K562 (cell line): Measurements from ENCODE around the gene DCTN1. TPM values are rescaled to one million over a fixed set of nuclear protein-coding genes. Genes with fewer than 3 reads are reported as not detected.

Experiments
- ATAC-seq: fragments of 200-7000 bp; cut with Tn5 transposase; 3 replicates; pipeline ENCODE4 v1.9.1; 2020; ENCODE audit warnings: moderate library complexity
- BruUV-seq: library from RNA; stranded (reverse); fragments of 400-500 nt; replicated peaks from 2 replicates; lab custom pipeline; 2021; lab: Mats Ljungman, UMichigan
- CTCF ChIA-PET: fragments of 300-600 bp; formaldehyde crosslinking; extraction: SDS; loops from one replicate; lab custom pipeline; 2021; ENCODE audit warnings: low intra/inter-chr PET ratio; lab: Yijun Ruan, JAX
- POLR2A ChIA-PET: fragments of 300-600, 350-650 bp; sonication (Branson Sonifier 250); formaldehyde crosslinking; extraction: SDS; loops from one replicate; lab custom pipeline; 2021; ENCODE audit warnings: antibody characterized with exemption, inconsistent platforms; lab: Yijun Ruan, JAX
- DNase-seq, 4 experiments: peaks; one replicate each; pipeline versions ENCODE4 v3.0.0 to v3.0.0-alpha.2; 2011 to 2018; ENCODE audit warnings: low spot score in 3 of 4, mixed read lengths in 3 of 4; ENCODE audit errors: extremely low read depth in 1 of 4
- FAIRE-seq: peaks from 2 replicates; lab custom pipeline; 2011; peaks lifted over from hg19 to GRCh38; lab: Jason Lieb, UNC
- H2AFZ ChIP-seq: 2 replicates; pipeline ENCODE4 v1.6.0; 2011; ENCODE audit warnings: low read depth, low read length, control low read depth, inconsistent platforms
- H3K27ac ChIP-seq: fragments of 200-600 bp; 3 replicates; pipeline ENCODE4 v1.8.0; 2011; ENCODE audit warnings: low read depth, mild to moderate bottlenecking, control low read depth, inconsistent platforms, low read length, moderate library complexity, mixed read lengths; ENCODE audit errors: extremely low read depth
- H3K27me3 ChIP-seq, 2 experiments: fragments of 300-600 bp in 1 of 2; 2 replicates in 1 of 2; 3 replicates in 1 of 2; pipeline versions ENCODE4 v1.6.0 to v1.8.0; 2011; ENCODE audit warnings: inconsistent platforms in 2 of 2, low read length in 2 of 2, mild to moderate bottlenecking in 1 of 2, mixed read lengths in 1 of 2, moderate library complexity in 1 of 2; ENCODE audit not compliant: control insufficient read depth in 2 of 2, insufficient read depth in 2 of 2
- H3K36me3 ChIP-seq: fragments of 300-600 bp; 3 replicates; pipeline ENCODE4 v1.8.0; 2011; ENCODE audit warnings: mild to moderate bottlenecking, low read length, inconsistent platforms; ENCODE audit not compliant: control insufficient read depth, insufficient read depth
- H3K4me1 ChIP-seq, 2 experiments: fragments of 200-600 bp in 1 of 2; replicated peaks in 1 of 2; 2 replicates in 1 of 2; 3 replicates in 1 of 2; pipeline versions ENCODE4 v1.5.1 to v1.8.0; 2011; ENCODE audit warnings: inconsistent platforms in 2 of 2, low read length in 2 of 2, mild to moderate bottlenecking in 1 of 2, mixed read lengths in 1 of 2, moderate library complexity in 1 of 2; ENCODE audit not compliant: control insufficient read depth in 2 of 2, insufficient read depth in 2 of 2
- H3K4me2 ChIP-seq: 2 replicates; pipeline ENCODE4 v1.6.1; 2011; ENCODE audit warnings: low read length, control low read depth, inconsistent platforms, mixed read lengths; ENCODE audit not compliant: insufficient read depth
- H3K4me3 ChIP-seq: fragments of 200-600 bp; sonication (generic), shearing (Covaris generic); 2 replicates; pipeline ENCODE4 v1.5.1; 2016; ENCODE audit warnings: control low read depth, inconsistent platforms
- H3K79me2 ChIP-seq: fragments of 200-600 bp; 3 replicates; pipeline ENCODE4 v1.8.0; 2011; ENCODE audit warnings: low read length, inconsistent platforms; ENCODE audit not compliant: control insufficient read depth, insufficient read depth
- H3K9ac ChIP-seq, 2 experiments: 2 replicates each; pipeline versions ENCODE4 v1.6.0 to v1.6.1; 2011; ENCODE audit warnings: low read depth in 2 of 2, low read length in 2 of 2, control low read depth in 1 of 2, inconsistent platforms in 1 of 2, mild to moderate bottlenecking in 1 of 2, mixed read lengths in 1 of 2; ENCODE audit not compliant: insufficient read depth in 1 of 2
- H3K9me1 ChIP-seq: one replicate; pipeline ENCODE4 v1.6.0; 2011; ENCODE audit warnings: inconsistent platforms, mild to moderate bottlenecking, low read length, moderate library complexity; ENCODE audit not compliant: control insufficient read depth, insufficient read depth
- H3K9me3 ChIP-seq: replicated peaks from 2 replicates; pipeline ENCODE4 v1.5.1; 2011; ENCODE audit warnings: low read depth, low read length, inconsistent platforms; ENCODE audit not compliant: control insufficient read depth, insufficient read depth
- H4K20me1 ChIP-seq: replicated peaks from 2 replicates; pipeline ENCODE4 v1.6.1; 2011; ENCODE audit warnings: low read length, inconsistent platforms, mixed read lengths; ENCODE audit not compliant: control insufficient read depth, insufficient read depth
- CAMTA2 ChIP-seq: fragments of 250-450 bp; sonication (Bioruptor Pico); conservative IDR thresholded peaks from 2 replicates; pipeline ENCODE4 v1.5.1; 2022
- EHMT2 ChIP-seq: fragments of 450-650 bp; IDR thresholded peaks from 2 replicates; pipeline ENCODE4 v1.6.1; 2018; ENCODE audit warnings: antibody characterized with exemption
- IRF2 ChIP-seq: sonication (generic); formaldehyde crosslinking; IDR thresholded peaks from 2 replicates; pipeline ENCODE4 v1.8.1; 2022; ENCODE audit warnings: mild to moderate bottlenecking, missing genetic modification reagents
- POLR2AphosphoS5 ChIP-seq: IDR thresholded peaks from 2 replicates; pipeline ENCODE4 v1.6.1; 2011; ENCODE audit warnings: mild to moderate bottlenecking, low read depth, low read length, moderate library complexity; ENCODE audit not compliant: control insufficient read depth, insufficient read depth
- RB1 ChIP-seq: fragments of 450-650 bp; IDR thresholded peaks from 2 replicates; pipeline ENCODE4 v1.6.1; 2017; ENCODE audit warnings: low read depth, mild to moderate bottlenecking
- ZMIZ1 ChIP-seq, 2 experiments: fragments of 150-350 bp in 1 of 2; IDR thresholded peaks; 2 replicates each; pipeline ENCODE4 v1.6.1; 2012 to 2016; ENCODE audit warnings: low read depth in 2 of 2, low read length in 2 of 2, mild to moderate bottlenecking in 1 of 2, moderate library complexity in 1 of 2
- ZNF217 ChIP-seq: sonication (generic); formaldehyde crosslinking; IDR thresholded peaks from 2 replicates; pipeline ENCODE4 v1.8.0; 2022; ENCODE audit warnings: mild to moderate bottlenecking, missing genetic modification reagents
- ZNF764 ChIP-seq: fragments of 250-450 bp; sonication (Bioruptor Pico); IDR thresholded peaks from 2 replicates; pipeline ENCODE4 v1.4.0; 2020; ENCODE audit warnings: low read depth, mild to moderate bottlenecking, moderate library complexity
- ZNF780A ChIP-seq: fragments of 250-450 bp; sonication (Bioruptor Pico); IDR thresholded peaks from 2 replicates; pipeline ENCODE4 v1.5.0; 2021; ENCODE audit warnings: mild to moderate bottlenecking
- WGBS: fragments of 100-300 bp; shearing (Covaris generic); methylation state at CpG from one replicate; pipeline ENCODE4 v1.1.6; 2016; ENCODE audit warnings: low coverage, mixed read lengths; ENCODE audit not compliant: insufficient coverage; ENCODE audit errors: missing lambda C conversion rate; 5-methylcytosine and 5-hydroxymethylcytosine counted together
- in situ Hi-C: fragments of 300-500 bp; cut with MboI; formaldehyde crosslinking; loops from 4 replicates; pipeline ENCODE4 v1.15.0; 2018; ENCODE audit warnings: inconsistent platforms, mixed read lengths
- intact Hi-C: fragments of 100-400 bp; cut with micrococcal nuclease; formaldehyde crosslinking; loops from 2 replicates; pipeline ENCODE4 v1.14.2; 2022
- polyA plus RNA-seq, 8 experiments: library from polyadenylated mRNA; depleted of rRNA in 4 of 8; stranded (reverse) in 5 of 8; unstranded in 3 of 8; fragments of >200 nt; fragmentation: Nextera tagmentation in 2 of 8; fragmentation: Illumina TruSeq in 1 of 8; extraction: Ambion mirVana in 2 of 8; extraction: Trizol in 1 of 8; gene quantifications; 2 replicates each; pipeline versions ENCODE4 v1.2.1 to v1.2.3, GENCODE V29; 2011 to 2014; ENCODE audit warnings: inconsistent platforms in 1 of 8, missing spikeins in 1 of 8
- total RNA-seq, 7 experiments: library from RNA; depleted of rRNA in 6 of 7; stranded (reverse); fragments of >200 nt in 6 of 7; fragmentation: Illumina TruSeq in 2 of 7; extraction: Trizol in 2 of 7; gene quantifications; 2 replicates each; pipeline versions ENCODE4 v1.2.1 to v1.2.3, GENCODE V29; 2011 to 2021; ENCODE audit warnings: low replicate concordance in 1 of 7
- TF ChIP-seq, protein P1 (sequence below), 2 experiments: fragments of 450-650 bp; IDR thresholded peaks; 2 replicates each; pipeline ENCODE4 v1.6.1; 2018; ENCODE audit warnings: mild to moderate bottlenecking in 2 of 2, low read depth in 1 of 2; ENCODE audit not compliant: partially characterized antibody in 2 of 2
- TF ChIP-seq, protein P2 (sequence below): fragments of 450-650 bp; formaldehyde crosslinking; IDR thresholded peaks from 2 replicates; pipeline ENCODE4 v1.4.0; 2022; ENCODE audit warnings: mild to moderate bottlenecking, moderate library complexity

DCTN1 gene
- total and polyA plus RNA-seq, 9 of the 15 experiments (the other 6 are each of a cell fraction or from before 2014, with no cell fraction given): 23.9 to 71.7 (median 45.0) TPM

DNA sequence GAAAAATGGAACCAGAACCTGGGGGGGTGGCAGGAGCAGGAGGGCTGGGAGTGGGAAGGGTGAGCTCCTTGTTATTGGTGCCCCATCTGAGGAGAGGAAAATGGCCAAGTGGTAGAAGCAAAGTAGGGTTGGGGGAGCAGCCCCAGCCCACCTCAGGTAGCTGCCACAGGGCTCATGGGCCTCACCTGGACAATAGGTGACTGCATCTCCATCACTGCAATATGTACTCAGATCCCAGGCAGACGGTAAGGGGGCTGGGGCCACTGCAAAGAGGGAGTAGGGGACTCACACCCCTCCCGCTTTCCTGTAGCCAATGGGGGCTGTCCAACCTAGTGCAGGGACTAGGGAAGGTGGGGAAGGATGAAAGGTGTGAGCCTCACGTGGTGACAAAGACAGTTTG lies 37.1 kb upstream of the DCTN1 start:
- POLR2A ChIA-PET: no interaction called here
- no peaks in the 10 kb centered on the region for H3K79me2 ChIP-seq
- no peak overlapping the region for H3K4me2 ChIP-seq
- peaks cover 4 to 28% of the 10 kb centered on the region in 2 experiments; a peak in 4 of 5 replicates for H3K27me3 ChIP-seq
- no peak overlapping the region for H3K4me3 ChIP-seq
- in situ Hi-C loops (no loop called here), intact Hi-C loops (no loop called here)
- H4K20me1 ChIP-seq: no peaks in the 10 kb centered on the region
- H3K4me1 ChIP-seq: peaks cover 5 to 42% of the 10 kb centered on the region in 2 experiments; a peak in 4 of 5 replicates
- H3K9ac ChIP-seq: no peak overlapping the region
- no TSS peak for BruUV-seq
- CTCF ChIA-PET: no interaction called here
- H2AFZ ChIP-seq: no peak overlapping the region
- no peak overlapping the region for H3K27ac ChIP-seq
- DNase-seq (no peak), FAIRE-seq (no peak), ATAC-seq (no peak)
- H3K9me1 ChIP-seq: no peaks in the 10 kb centered on the region
- 11% methylated on average over 3 of the region's 3 CpGs for WGBS
- TF ChIP-seq ZNF217 (CRISPR knock-in tag) (no peak), ZNF780A (CRISPR knock-in tag) (no peak), EHMT2 (no peak), ZNF764 (CRISPR knock-in tag) (no peak), ZMIZ1 (IDR thresholded peaks at IDR 0.05; ENCODE audit: low read depth in 2 of 2, low read length in 2 of 2) (no peak), IRF2 (CRISPR knock-in tag) (no peak), POLR2AphosphoS5 (no peak), CAMTA2 (no peak), RB1 (no peak)
- TF ChIP-seq, protein P1, sequence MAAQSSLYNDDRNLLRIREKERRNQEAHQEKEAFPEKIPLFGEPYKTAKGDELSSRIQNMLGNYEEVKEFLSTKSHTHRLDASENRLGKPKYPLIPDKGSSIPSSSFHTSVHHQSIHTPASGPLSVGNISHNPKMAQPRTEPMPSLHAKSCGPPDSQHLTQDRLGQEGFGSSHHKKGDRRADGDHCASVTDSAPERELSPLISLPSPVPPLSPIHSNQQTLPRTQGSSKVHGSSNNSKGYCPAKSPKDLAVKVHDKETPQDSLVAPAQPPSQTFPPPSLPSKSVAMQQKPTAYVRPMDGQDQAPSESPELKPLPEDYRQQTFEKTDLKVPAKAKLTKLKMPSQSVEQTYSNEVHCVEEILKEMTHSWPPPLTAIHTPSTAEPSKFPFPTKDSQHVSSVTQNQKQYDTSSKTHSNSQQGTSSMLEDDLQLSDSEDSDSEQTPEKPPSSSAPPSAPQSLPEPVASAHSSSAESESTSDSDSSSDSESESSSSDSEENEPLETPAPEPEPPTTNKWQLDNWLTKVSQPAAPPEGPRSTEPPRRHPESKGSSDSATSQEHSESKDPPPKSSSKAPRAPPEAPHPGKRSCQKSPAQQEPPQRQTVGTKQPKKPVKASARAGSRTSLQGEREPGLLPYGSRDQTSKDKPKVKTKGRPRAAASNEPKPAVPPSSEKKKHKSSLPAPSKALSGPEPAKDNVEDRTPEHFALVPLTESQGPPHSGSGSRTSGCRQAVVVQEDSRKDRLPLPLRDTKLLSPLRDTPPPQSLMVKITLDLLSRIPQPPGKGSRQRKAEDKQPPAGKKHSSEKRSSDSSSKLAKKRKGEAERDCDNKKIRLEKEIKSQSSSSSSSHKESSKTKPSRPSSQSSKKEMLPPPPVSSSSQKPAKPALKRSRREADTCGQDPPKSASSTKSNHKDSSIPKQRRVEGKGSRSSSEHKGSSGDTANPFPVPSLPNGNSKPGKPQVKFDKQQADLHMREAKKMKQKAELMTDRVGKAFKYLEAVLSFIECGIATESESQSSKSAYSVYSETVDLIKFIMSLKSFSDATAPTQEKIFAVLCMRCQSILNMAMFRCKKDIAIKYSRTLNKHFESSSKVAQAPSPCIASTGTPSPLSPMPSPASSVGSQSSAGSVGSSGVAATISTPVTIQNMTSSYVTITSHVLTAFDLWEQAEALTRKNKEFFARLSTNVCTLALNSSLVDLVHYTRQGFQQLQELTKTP (IDR thresholded peaks at IDR 0.05; ENCODE audit: low read depth in 1 of 2, partially characterized antibody in 2 of 2): no peak
- TF ChIP-seq, protein P2, sequence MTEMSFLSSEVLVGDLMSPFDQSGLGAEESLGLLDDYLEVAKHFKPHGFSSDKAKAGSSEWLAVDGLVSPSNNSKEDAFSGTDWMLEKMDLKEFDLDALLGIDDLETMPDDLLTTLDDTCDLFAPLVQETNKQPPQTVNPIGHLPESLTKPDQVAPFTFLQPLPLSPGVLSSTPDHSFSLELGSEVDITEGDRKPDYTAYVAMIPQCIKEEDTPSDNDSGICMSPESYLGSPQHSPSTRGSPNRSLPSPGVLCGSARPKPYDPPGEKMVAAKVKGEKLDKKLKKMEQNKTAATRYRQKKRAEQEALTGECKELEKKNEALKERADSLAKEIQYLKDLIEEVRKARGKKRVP (CRISPR knock-in tag): no peak
- TF ChIP-seq, all 486 proteins: peak for 0
- H3K9me3 ChIP-seq: no peaks in the 10 kb centered on the region
- H3K36me3 ChIP-seq: no peaks in the 10 kb centered on the region
